Astrocyte (in vitro differentiated cells and primary cell): ENCODE results near the gene GET3.

Source experiments
- EZH2 ChIP-seq: IDR thresholded peaks from 2 replicates; pipeline ENCODE4 v1.6.1; 2012; ENCODE audit warnings: mild to moderate bottlenecking, low read length, inconsistent platforms; ENCODE audit not compliant: insufficient read depth
- TF ChIP-seq, protein P1 (sequence below): IDR thresholded peaks from 2 replicates; pipeline ENCODE4 v1.5.1; 2011; ENCODE audit warnings: low read depth, mild to moderate bottlenecking, inconsistent platforms, low read length, moderate library complexity; ENCODE audit not compliant: insufficient read depth

DNA sequence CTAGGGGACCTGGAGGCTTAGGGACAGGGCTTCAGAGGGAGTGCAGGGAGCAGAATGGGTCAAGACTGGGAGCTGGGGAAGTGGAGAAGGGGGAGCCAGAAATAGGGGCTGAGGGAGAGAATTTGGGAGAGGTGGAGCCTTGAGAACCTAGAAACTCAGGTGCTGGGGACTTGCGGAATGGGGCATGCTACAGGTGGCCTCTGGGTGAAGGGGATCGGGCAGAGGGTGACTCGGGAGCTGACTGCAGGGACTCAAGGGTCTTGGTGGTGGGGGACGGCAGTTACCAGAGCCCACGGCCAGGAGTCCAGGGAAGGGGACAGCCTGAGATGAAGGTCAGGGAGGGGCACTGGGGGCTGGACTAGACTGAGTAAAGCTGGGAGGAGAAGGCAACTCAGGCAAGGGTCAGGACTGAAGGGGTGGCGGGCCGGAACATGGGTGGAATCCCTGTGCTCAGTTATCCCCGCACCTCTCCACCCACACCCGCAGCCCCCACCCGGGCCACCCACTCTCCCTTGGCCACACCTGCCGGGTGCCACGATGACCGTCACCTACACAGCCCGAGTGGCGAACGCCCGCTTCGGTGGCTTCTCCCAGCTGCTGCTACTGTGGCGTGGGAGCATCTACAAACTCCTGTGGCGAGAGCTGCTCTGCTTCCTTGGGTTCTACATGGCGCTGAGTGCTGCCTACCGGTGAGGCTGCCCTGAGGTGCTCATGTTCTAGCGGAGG is 14.9 kb downstream of the GET3 start:
- TF ChIP-seq, protein P1, sequence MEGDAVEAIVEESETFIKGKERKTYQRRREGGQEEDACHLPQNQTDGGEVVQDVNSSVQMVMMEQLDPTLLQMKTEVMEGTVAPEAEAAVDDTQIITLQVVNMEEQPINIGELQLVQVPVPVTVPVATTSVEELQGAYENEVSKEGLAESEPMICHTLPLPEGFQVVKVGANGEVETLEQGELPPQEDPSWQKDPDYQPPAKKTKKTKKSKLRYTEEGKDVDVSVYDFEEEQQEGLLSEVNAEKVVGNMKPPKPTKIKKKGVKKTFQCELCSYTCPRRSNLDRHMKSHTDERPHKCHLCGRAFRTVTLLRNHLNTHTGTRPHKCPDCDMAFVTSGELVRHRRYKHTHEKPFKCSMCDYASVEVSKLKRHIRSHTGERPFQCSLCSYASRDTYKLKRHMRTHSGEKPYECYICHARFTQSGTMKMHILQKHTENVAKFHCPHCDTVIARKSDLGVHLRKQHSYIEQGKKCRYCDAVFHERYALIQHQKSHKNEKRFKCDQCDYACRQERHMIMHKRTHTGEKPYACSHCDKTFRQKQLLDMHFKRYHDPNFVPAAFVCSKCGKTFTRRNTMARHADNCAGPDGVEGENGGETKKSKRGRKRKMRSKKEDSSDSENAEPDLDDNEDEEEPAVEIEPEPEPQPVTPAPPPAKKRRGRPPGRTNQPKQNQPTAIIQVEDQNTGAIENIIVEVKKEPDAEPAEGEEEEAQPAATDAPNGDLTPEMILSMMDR: no peak
- TF ChIP-seq EZH2: no peak
